GM18867 (cell line): ENCODE results near the gene PODXL2.
"Not testable (repeated sequence)": the region's sequence is repeated elsewhere in the genome, so short reads cannot be mapped to it uniquely, and the experiment has no call there.

ENCODE experiments used
- ATAC-seq: cut with Tn5 transposase; IDR thresholded peaks from one replicate; pipeline ENCODE4 v1.9.1; 2021; ENCODE audit warnings: mild to moderate bottlenecking, moderate library complexity; ENCODE audit not compliant: unreplicated experiment

The PODXL2 gene

GRCh38 chr3:127688416-127689265 lies 59.7 kb downstream of the PODXL2 start:
- ATAC-seq, result no peak

- ATAC-seq, result no peak
Observed at GRCh38 chr3:127689266-127689860, 60.4 kb downstream of the PODXL2 start.

DNA sequence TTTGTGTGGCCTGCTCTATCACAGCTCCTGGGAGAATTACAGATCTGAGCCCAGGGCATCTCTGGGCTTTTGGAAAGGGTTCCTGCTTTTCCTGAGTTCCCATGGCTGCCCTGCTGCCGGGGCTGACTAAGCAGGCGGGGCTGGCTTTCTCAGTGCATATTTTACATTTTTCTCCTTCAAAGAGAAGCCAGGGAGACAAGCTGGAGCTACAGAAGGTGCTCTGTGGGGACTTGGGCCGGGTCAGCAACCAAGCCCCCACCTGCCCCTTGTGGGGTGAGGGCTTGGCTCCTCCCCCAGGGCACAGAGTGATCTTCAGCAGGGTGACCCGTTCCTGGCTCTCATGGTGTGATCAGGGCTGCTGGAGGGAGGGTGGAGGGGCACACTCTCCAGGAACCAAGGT lies 61.1 kb downstream of the PODXL2 start:
- no peak for ATAC-seq

DNA sequence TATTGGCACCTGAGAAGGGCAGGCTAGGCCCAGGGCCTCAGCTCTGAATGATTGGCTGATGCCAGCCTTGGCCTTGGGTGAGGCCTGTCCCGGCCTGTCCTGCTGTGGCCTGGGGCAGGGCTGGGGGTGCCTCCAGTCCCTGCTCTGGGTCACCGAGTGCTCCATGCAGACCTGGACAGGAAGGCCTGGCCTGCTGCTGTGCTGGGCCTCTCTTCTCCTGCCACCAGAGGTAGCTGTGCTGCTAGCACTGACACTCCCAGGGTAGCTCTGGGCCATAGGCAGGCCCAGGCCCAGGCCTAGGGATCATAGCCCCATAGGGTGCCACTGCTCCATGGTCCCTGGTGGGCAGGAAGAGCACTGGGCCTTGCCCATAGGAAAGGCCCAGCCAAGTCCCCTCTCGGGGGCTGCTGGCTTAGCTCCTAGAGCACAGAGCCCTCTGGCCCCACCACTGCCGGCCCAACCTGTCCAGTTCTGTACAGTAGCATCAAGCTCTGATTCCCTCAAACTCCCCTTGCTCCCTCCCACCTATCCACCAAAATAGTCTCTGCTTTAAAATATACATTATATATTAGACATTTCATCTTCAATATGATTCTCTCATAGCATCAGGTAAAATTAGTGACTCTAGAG lies 62.0 kb downstream of the PODXL2 start:
- no peak for ATAC-seq

GRCh38 chr3:127691489-127691888 lies 62.5 kb downstream of the PODXL2 start:
- ATAC-seq, result no peak

DNA sequence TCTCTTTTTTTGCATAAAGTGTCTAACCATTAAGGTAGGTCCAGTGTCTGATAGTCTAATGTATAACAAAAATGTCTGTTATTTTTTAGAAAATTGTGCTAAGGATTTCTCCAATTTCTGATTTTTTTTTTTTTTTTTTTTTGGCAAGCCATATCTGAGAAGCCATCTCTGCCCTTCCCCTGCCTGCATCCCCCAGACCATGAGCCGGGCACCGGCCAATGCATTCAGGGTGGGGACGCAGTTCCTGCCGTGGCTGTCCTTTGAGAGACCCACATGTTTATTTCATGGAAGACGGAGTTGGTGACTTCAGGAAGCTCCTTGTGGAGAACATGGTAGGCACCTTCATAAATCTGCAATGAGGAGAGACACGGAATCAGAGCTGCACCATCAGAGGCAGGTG lies 63.0 kb downstream of the PODXL2 start:
- no peak for ATAC-seq

- ATAC-seq, result no peak
Observed at GRCh38 chr3:127692501-127693335, 63.7 kb downstream of the PODXL2 start.

DNA sequence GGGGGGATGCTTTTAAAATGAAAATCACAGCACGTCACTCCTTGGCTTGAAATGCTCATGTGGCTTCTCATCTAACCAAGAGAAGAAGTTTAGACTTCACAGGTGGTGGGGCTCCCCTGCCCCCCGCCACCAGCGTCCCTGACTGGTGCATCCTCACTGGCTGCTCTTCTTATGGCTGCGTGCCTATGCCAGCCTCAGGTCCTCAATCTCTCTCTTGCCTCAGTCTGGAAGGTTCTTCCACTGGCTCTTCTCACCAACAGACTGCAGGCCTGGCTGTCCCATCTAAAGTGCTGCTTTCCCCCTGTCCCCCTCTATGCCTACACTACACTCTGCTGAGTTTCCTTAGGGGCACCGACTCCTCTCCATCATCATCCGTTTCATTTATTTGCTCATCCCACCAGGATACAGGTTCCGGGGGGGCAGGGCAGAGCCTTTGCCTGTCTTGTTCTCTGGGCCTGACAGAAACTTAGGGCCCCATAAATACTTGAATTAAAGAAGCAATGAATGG lies 64.4 kb downstream of the PODXL2 start:
- no peak for ATAC-seq

GRCh38 chr3:127694467-127695215 lies 65.7 kb downstream of the PODXL2 start:
- no peak for ATAC-seq

- peak; percentile 71 for ATAC-seq
Observed at GRCh38 chr3:127697551-127698240, 68.7 kb downstream of the PODXL2 start.

DNA sequence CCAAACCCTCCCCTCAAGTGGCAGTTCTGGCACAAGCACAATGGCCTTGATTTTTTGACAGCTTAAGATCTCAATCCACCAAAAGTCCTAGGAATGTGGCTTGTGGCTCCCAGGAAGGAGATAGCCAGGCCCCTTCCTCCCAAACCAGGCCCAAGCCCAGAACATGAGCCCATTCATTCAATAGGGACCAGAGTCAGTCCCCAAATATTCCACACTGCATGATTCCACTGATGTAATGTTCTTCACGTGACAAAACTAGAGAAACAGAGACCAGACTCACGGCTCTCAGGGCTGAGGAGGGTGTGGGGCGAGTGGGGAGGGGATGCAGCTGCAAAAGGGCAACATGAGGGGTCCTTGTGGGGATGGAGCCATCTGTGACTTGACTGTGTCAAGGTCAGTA lies 69.3 kb downstream of the PODXL2 start:
- no peak for ATAC-seq

- no peak for ATAC-seq
Observed at GRCh38 chr3:127698691-127699415, 69.9 kb downstream of the PODXL2 start.

- no peak for ATAC-seq
Observed at GRCh38 chr3:127699416-127700300, 70.7 kb downstream of the PODXL2 start.

DNA sequence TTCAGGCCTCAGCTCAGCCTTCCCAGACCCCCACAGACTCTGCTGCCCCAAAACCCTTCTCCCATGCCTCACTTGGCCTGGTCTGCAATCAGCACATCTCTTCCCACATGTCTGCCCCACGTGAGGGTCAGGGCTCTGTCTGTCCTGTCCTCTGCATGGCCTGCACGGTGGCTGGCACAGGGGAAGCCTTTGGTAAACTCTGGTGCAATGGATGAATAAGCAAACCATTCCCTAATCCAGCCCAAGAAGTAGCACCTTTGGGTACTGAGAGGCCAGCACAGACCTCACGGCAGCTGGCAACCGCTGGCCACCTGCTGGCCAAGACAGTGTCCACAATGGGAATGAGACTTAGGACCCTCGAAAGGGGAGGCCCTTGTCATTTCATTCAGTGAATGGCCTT lies 71.4 kb downstream of the PODXL2 start:
- ATAC-seq, result no peak

- no peak for ATAC-seq
Observed at GRCh38 chr3:127701280-127701911, 72.4 kb downstream of the PODXL2 start.

- ATAC-seq, result no peak
Observed at GRCh38 chr3:127702151-127702578, 73.2 kb downstream of the PODXL2 start.

DNA sequence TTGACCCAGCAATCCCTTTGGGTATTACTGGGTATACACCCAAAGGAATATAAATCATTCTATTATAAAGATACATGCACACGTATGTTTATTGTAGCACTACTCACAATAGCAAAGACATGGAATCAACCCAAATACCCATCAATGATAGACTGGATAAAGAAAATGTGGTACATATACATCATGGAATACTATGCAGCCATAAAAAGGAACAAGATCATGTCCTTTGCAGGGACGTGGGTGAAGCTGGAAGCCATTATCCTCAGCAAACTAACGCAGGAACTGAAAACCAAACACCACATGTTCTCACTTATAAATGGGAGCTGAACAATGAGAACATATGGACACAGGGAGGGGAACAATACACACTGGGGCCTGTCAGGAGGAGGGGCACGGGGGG lies 75.9 kb downstream of the PODXL2 start:
- ATAC-seq, result not testable (repeated sequence)
